SK-N-SH (cell line): ENCODE data around the gene MOBP. TPM values are rescaled to one million over a fixed set of nuclear protein-coding genes. Genes with fewer than 3 reads are reported as not detected.

Source experiments
- CTCF ChIA-PET: fragments of 300-600, 350-600 bp; formaldehyde crosslinking; extraction: SDS; loops from one replicate; lab custom pipeline; 2021; lab: Yijun Ruan, JAX
- POLR2A ChIA-PET: fragments of 350-600 bp; sonication (Branson Sonifier 250); formaldehyde crosslinking; extraction: SDS; loops from one replicate; lab custom pipeline; 2020; ENCODE audit warnings: antibody characterized with exemption, inconsistent platforms; lab: Yijun Ruan, JAX
- DNase-seq: peaks from one replicate; pipeline ENCODE4 v3.0.0; 2012
- H2AFZ ChIP-seq: fragments of 200-600 bp; sonication (generic); 2 replicates; pipeline ENCODE4 v1.8.1; 2016; ENCODE audit warnings: antibody characterized with exemption, mild to moderate bottlenecking, low read depth
- H3F3A ChIP-seq: fragments of 200-600 bp; sonication (generic); replicated peaks from 2 replicates; pipeline ENCODE3; 2016; ENCODE audit warnings: antibody characterized with exemption, mild to moderate bottlenecking; ENCODE audit not compliant: insufficient read depth
- H3K27ac ChIP-seq, 2 experiments: fragments of 200-500 bp in 1 of 2; fragments of 200-600 bp in 1 of 2; sonication (Bioruptor generic) in 1 of 2; sonication (generic), shearing (Covaris generic) in 1 of 2; 2 replicates each; pipeline versions ENCODE4 v1.5.1 to v1.6.1; 2014 to 2016; ENCODE audit warnings: low read depth in 2 of 2, inconsistent platforms in 1 of 2, low read length in 1 of 2, mild to moderate bottlenecking in 1 of 2, mixed read lengths in 1 of 2
- H3K27me3 ChIP-seq: fragments of 200-600 bp; sonication (generic), shearing (Covaris generic); 2 replicates; pipeline ENCODE4 v1.6.1; 2016; ENCODE audit warnings: mixed run types; ENCODE audit not compliant: insufficient read depth
- H3K36me3 ChIP-seq, 2 experiments: fragments of 200-500 bp in 1 of 2; fragments of 200-600 bp in 1 of 2; sonication (Bioruptor generic) in 1 of 2; sonication (generic) in 1 of 2; replicated peaks in 1 of 2; 2 replicates each; pipeline versions ENCODE3 to v1.5.1; 2014 to 2016; ENCODE audit warnings: low read length in 1 of 2, mild to moderate bottlenecking in 1 of 2; ENCODE audit not compliant: insufficient read depth in 2 of 2, control insufficient read depth in 1 of 2
- H3K4me1 ChIP-seq, 2 experiments: fragments of 200-500 bp in 1 of 2; fragments of 200-600 bp in 1 of 2; sonication (Bioruptor generic) in 1 of 2; sonication (generic), shearing (Covaris generic) in 1 of 2; 2 replicates each; pipeline versions ENCODE4 v1.5.1 to v1.6.1; 2014 to 2016; ENCODE audit warnings: low read depth in 1 of 2, low read length in 1 of 2, mixed run types in 1 of 2; ENCODE audit not compliant: insufficient read depth in 2 of 2, control insufficient read depth in 1 of 2
- H3K4me2 ChIP-seq: fragments of 200-600 bp; sonication (generic), shearing (Covaris generic); 2 replicates; pipeline ENCODE4 v1.6.1; 2017; ENCODE audit warnings: mixed run types
- H3K4me3 ChIP-seq, 2 experiments: fragments of 200-500 bp in 1 of 2; fragments of 200-600 bp in 1 of 2; sonication (Bioruptor generic) in 1 of 2; sonication (generic), shearing (Covaris generic) in 1 of 2; 2 replicates each; pipeline versions ENCODE4 v1.5.1 to v1.8.1; 2014 to 2016; ENCODE audit warnings: low read depth in 2 of 2, inconsistent platforms in 1 of 2, low read length in 1 of 2, mild to moderate bottlenecking in 1 of 2, mixed read lengths in 1 of 2, moderate library complexity in 1 of 2
- H3K79me2 ChIP-seq: fragments of 200-600 bp; sonication (generic); 2 replicates; pipeline ENCODE4 v1.8.1; 2017; ENCODE audit warnings: mild to moderate bottlenecking; ENCODE audit not compliant: insufficient read depth
- H3K9ac ChIP-seq: fragments of 200-600 bp; sonication (generic); 2 replicates; pipeline ENCODE4 v1.6.1; 2017; ENCODE audit warnings: mixed run types
- H3K9me2 ChIP-seq: fragments of 200-600 bp; sonication (generic); 2 replicates; pipeline ENCODE4 v1.6.1; 2017; ENCODE audit warnings: mixed run types
- H3K9me3 ChIP-seq: fragments of 200-600 bp; sonication (generic); 2 replicates; pipeline ENCODE4 v1.6.1; 2017; ENCODE audit warnings: mixed run types, mild to moderate bottlenecking, moderate library complexity
- H4K20me1 ChIP-seq: fragments of 200-600 bp; sonication (generic); 2 replicates; pipeline ENCODE4 v1.6.1; 2017; ENCODE audit warnings: mild to moderate bottlenecking, mixed run types; ENCODE audit not compliant: insufficient read depth
- ELF1 ChIP-seq: IDR thresholded peaks from 2 replicates; pipeline ENCODE4 v1.4.0; 2012
- EP300 ChIP-seq, 2 experiments: IDR thresholded peaks; 2 replicates each; pipeline versions ENCODE4 v1.4.0 to v1.6.1; 2012; ENCODE audit warnings: borderline replicate concordance in 1 of 2, low read depth in 1 of 2, low read length in 1 of 2
- FOSL2 ChIP-seq: IDR thresholded peaks from 2 replicates; pipeline ENCODE4 v1.4.0; 2012; ENCODE audit warnings: low read depth, mild to moderate bottlenecking, moderate library complexity, borderline replicate concordance
- GATA2 ChIP-seq: sonication (generic); formaldehyde crosslinking; IDR thresholded peaks from 2 replicates; pipeline ENCODE4 v1.5.0; 2020; ENCODE audit warnings: mild to moderate bottlenecking, missing genetic modification reagents
- MAX ChIP-seq: IDR thresholded peaks from 2 replicates; pipeline ENCODE4 v1.4.0; 2012; ENCODE audit warnings: low read depth
- MXI1 ChIP-seq: IDR thresholded peaks from 2 replicates; pipeline ENCODE4 v1.6.1; 2012; ENCODE audit warnings: mild to moderate bottlenecking, low read depth, low read length, improper control_type of control experiment
- RAD21 ChIP-seq: IDR thresholded peaks from 2 replicates; pipeline ENCODE4 v1.6.1; 2012; ENCODE audit warnings: mild to moderate bottlenecking, low read length
- RCOR1 ChIP-seq: fragments of 150-350 bp; IDR thresholded peaks from 2 replicates; pipeline ENCODE4 v1.6.1; 2017; ENCODE audit warnings: antibody characterized with exemption, low read length
- REST ChIP-seq: IDR thresholded peaks from 2 replicates; pipeline ENCODE4 v1.6.1; 2012; ENCODE audit warnings: mild to moderate bottlenecking, low read depth, low read length, moderate library complexity
- SMC3 ChIP-seq: IDR thresholded peaks from 2 replicates; pipeline ENCODE4 v1.6.1; 2012; ENCODE audit warnings: low read depth, low read length, improper control_type of control experiment
- WGBS: methylation state at CpG from one replicate; pipeline ENCODE4 v1.1.6; 2017; ENCODE audit warnings: low lambda C conversion rate; 5-methylcytosine and 5-hydroxymethylcytosine counted together
- polyA plus RNA-seq, 3 experiments: library from polyadenylated mRNA; depleted of rRNA; stranded (reverse); fragments of >200 nt; gene quantifications; 2 replicates each; pipeline ENCODE4 v1.2.3, GENCODE V29; 2012
- TF ChIP-seq, protein P1 (sequence below): fragments of 150-350 bp; IDR thresholded peaks from 2 replicates; pipeline ENCODE4 v1.6.1; 2016; ENCODE audit warnings: mild to moderate bottlenecking, low read depth, low read length
- TF ChIP-seq, protein P2 (sequence below): IDR thresholded peaks from 2 replicates; pipeline ENCODE4 v1.4.0; 2012; ENCODE audit warnings: low read depth, borderline replicate concordance
- TF ChIP-seq, protein P3 (sequence below): fragments of 150-350 bp; IDR thresholded peaks from 2 replicates; pipeline ENCODE4 v1.6.1; 2017; ENCODE audit warnings: antibody characterized with exemption, low read length, low read depth, borderline replicate concordance

MOBP gene
- polyA plus RNA-seq, 1 of the 3 experiments (the other 2 are of a cell fraction) = not detected

GRCh38 chr3:39541917-39542329 is 74.4 kb downstream of the MOBP start (continued):
- TF ChIP-seq, protein P1, sequence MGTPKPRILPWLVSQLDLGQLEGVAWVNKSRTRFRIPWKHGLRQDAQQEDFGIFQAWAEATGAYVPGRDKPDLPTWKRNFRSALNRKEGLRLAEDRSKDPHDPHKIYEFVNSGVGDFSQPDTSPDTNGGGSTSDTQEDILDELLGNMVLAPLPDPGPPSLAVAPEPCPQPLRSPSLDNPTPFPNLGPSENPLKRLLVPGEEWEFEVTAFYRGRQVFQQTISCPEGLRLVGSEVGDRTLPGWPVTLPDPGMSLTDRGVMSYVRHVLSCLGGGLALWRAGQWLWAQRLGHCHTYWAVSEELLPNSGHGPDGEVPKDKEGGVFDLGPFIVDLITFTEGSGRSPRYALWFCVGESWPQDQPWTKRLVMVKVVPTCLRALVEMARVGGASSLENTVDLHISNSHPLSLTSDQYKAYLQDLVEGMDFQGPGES = no peak
- TF ChIP-seq SMC3 (peak; percentile 32; the same call in 1 of the 2 replicates), MXI1 (0 out of 2 replicates have a peak, but pooled peaks have one; percentile 18)

GRCh38 chr3:39542588-39542988 is 75.1 kb downstream of the MOBP start:
- no peaks in the 10 kb centered on the region; a peak in 1 of 4 replicates for H3K4me1 ChIP-seq
- H3K79me2 ChIP-seq = no peaks in the 10 kb centered on the region
- WGBS = 90% methylated on average over 5 of the region's 5 CpGs
- no peak for TF ChIP-seq EP300 (IDR thresholded peaks at IDR 0.05; ENCODE audit: borderline replicate concordance in 1 of 2, low read depth in 1 of 2, low read length in 1 of 2)
- no peak for TF ChIP-seq RCOR1
- TF ChIP-seq GATA2 (CRISPR knock-in tag) = no peak
- TF ChIP-seq, protein P1 = no peak
- TF ChIP-seq, protein P2, sequence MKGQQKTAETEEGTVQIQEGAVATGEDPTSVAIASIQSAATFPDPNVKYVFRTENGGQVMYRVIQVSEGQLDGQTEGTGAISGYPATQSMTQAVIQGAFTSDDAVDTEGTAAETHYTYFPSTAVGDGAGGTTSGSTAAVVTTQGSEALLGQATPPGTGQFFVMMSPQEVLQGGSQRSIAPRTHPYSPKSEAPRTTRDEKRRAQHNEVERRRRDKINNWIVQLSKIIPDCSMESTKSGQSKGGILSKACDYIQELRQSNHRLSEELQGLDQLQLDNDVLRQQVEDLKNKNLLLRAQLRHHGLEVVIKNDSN = no peak
- TF ChIP-seq, protein P3, sequence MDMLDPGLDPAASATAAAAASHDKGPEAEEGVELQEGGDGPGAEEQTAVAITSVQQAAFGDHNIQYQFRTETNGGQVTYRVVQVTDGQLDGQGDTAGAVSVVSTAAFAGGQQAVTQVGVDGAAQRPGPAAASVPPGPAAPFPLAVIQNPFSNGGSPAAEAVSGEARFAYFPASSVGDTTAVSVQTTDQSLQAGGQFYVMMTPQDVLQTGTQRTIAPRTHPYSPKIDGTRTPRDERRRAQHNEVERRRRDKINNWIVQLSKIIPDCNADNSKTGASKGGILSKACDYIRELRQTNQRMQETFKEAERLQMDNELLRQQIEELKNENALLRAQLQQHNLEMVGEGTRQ = no peak
- no peak for TF ChIP-seq ELF1
- TF ChIP-seq SMC3 = no peak
- TF ChIP-seq REST = no peak
- TF ChIP-seq FOSL2 = no peak
- TF ChIP-seq RAD21 = no peak
- TF ChIP-seq MAX = no peak
- TF ChIP-seq, all 33 proteins: peak for 0
- no peaks in the 10 kb centered on the region for H3F3A ChIP-seq
- no peak overlapping the region for H3K4me3 ChIP-seq
- H3K27me3 ChIP-seq = no peaks in the 10 kb centered on the region
- H3K4me2 ChIP-seq = no peak overlapping the region
- H2AFZ ChIP-seq = no peak overlapping the region
- POLR2A ChIA-PET = no interaction called here
- CTCF ChIA-PET = interaction anchor here (0.6 to 5.6 kb wide), 17 partner anchors 8 to 636 kb away, joined by 3 to 49 read pairs (median 4); no protein-coding TSS in a partner anchor
- no peaks in the 10 kb centered on the region for H3K9me2 ChIP-seq
- H3K36me3 ChIP-seq = no peaks in the 10 kb centered on the region
- DNase-seq = no peak
- no peaks in the 10 kb centered on the region for H4K20me1 ChIP-seq
- H3K27ac ChIP-seq = no peak overlapping the region
- H3K9ac ChIP-seq = no peak overlapping the region
- H3K9me3 ChIP-seq = no peaks in the 10 kb centered on the region
